SH-SY5Y (cell line): ENCODE data around the gene C21orf91.

Experiments
- GATA2 ChIP-seq: IDR thresholded peaks from 2 replicates; pipeline ENCODE4 v1.6.1; 2011; ENCODE audit warnings: mild to moderate bottlenecking, low read depth, low read length
- GATA3 ChIP-seq: IDR thresholded peaks from 2 replicates; pipeline ENCODE4 v1.6.1; 2011; ENCODE audit warnings: low read depth, mild to moderate bottlenecking, low read length, moderate library complexity

- no peak for TF ChIP-seq GATA3
- TF ChIP-seq GATA2, result no peak
Observed at GRCh38 chr21:17752171-17752570, 67.0 kb downstream of the C21orf91 start.
